Measurements from ENCODE around the gene BPIFB2. TPM values are rescaled to one million over a fixed set of nuclear protein-coding genes. Genes with fewer than 3 reads are reported as not detected.

The BPIFB2 gene
- total and polyA plus RNA-seq, 2 donors (not counting 3 experiments of a cell fraction or from before 2014, with no cell fraction given): not detected

- H3K9me1 ChIP-seq (replicated peaks; ENCODE audit: control insufficient read depth, extremely low read depth, insufficient read depth, low read length): no peaks in the 10 kb centered on the region
- POLR2A ChIA-PET: no interaction called here
- no peaks in the 10 kb centered on the region for H3K36me3 ChIP-seq (ENCODE audit: control insufficient read depth in 2 of 2, extremely low read depth in 1 of 2, insufficient read depth in 2 of 2, low read length in 2 of 2)
- H3K9me3 ChIP-seq (replicated peaks; ENCODE audit: control insufficient read depth, insufficient read depth, low read length): no peaks in the 10 kb centered on the region
- no peaks in the 10 kb centered on the region for H3K79me2 ChIP-seq (ENCODE audit: control insufficient read depth, insufficient read depth, low read length)
- BruUV-seq (replicated peaks): no TSS peak
- CTCF ChIA-PET: interaction anchor here (0.9 to 1.6 kb wide), 3 partner anchors 9 to 27 kb away, joined by 3 to 4 read pairs (median 3); partner anchors contain the start of gene SUN5
- dilution Hi-C loops (cut with MboI; ENCODE audit: extremely low pct_ligation_motif_present, low sequenced_read_pairs): no loop called here
- H3K9ac ChIP-seq (replicated peaks; ENCODE audit: extremely low read depth, insufficient read depth, low read length): no peak overlapping the region
- H3K27me3 ChIP-seq (ENCODE audit: control insufficient read depth in 2 of 2, insufficient read depth in 2 of 2, low read length in 2 of 2): peaks cover 1 to 2% of the 10 kb centered on the region in 2 experiments
- DNase-seq (ENCODE audit: low read depth, low spot score) (no peak), FAIRE-seq (no peak)
- no peak overlapping the region for H3K27ac ChIP-seq (ENCODE audit: insufficient read depth, low read depth, low read length)
- H2AFZ ChIP-seq (ENCODE audit: low read depth, low read length): no peak overlapping the region
- no peak overlapping the region for H3K4me3 ChIP-seq (replicated peaks in 1 of 3; ENCODE audit: insufficient read depth in 1 of 3, low read depth in 1 of 3, low read length in 3 of 3)
- no peaks in the 10 kb centered on the region for H4K20me1 ChIP-seq (replicated peaks; ENCODE audit: control insufficient read depth, extremely low read depth, insufficient read depth, low read length)
- no peak for TF ChIP-seq POLR2AphosphoS5 (IDR thresholded peaks at IDR 0.05; ENCODE audit: insufficient read depth, low read depth, low read length)
- TF ChIP-seq FOS (IDR thresholded peaks at IDR 0.05; ENCODE audit: borderline replicate concordance, insufficient read depth, low read length): no peak
- TF ChIP-seq MAX (IDR thresholded peaks at IDR 0.05; ENCODE audit: insufficient read depth, insufficient read length): no peak
- TF ChIP-seq EZH2 (IDR thresholded peaks at IDR 0.05; ENCODE audit: borderline replicate concordance, low read depth, low read length, severe bottlenecking): no peak
- TF ChIP-seq CTCF (IDR thresholded peaks at IDR 0.05; ENCODE audit: extremely low read depth in 1 of 2, insufficient read depth in 1 of 2, low read depth in 1 of 2, low read length in 2 of 2): no peak
- TF ChIP-seq GATA2 (IDR thresholded peaks at IDR 0.05; ENCODE audit: insufficient read depth, insufficient read length, low read depth, low read length): no peak
- no peak for TF ChIP-seq JUN (IDR thresholded peaks at IDR 0.05; ENCODE audit: borderline replicate concordance, insufficient read depth, insufficient read length, low read depth)
- TF ChIP-seq POLR2A (IDR thresholded peaks at IDR 0.05; ENCODE audit: low read depth, low read length): no peak
- no peak for TF ChIP-seq MYC (IDR thresholded peaks at IDR 0.05; ENCODE audit: low read depth, low read length)
- H3K4me2 ChIP-seq (ENCODE audit: insufficient read depth, low read length): no peak overlapping the region
- intact Hi-C loops (cut with micrococcal nuclease): no loop called here
- no peaks in the 10 kb centered on the region for H3K4me1 ChIP-seq (ENCODE audit: control insufficient read depth, extremely low read depth, insufficient read depth, low read length)
These were observed 21.1 kb upstream of the BPIFB2 start for GRCh38 chr20:32986331-32986966.

Data from endothelial cell of umbilical vein (primary cell).